Suprapubic skin (tissue), 4 donors: ENCODE data around the gene SORCS1. TPM values are rescaled to one million over a fixed set of nuclear protein-coding genes. Genes with fewer than 3 reads are reported as not detected.

ENCODE experiments used
- DNase-seq, 2 donors: peaks; one replicate each; pipeline ENCODE4 v3.0.0-alpha.2; 2019; ENCODE audit warnings: low spot score in 2 of 2
- H3K27ac ChIP-seq: fragments of 200-600 bp; sonication (generic); one replicate; pipeline ENCODE4 v1.5.1; 2019
- H3K27me3 ChIP-seq: fragments of 200-600 bp; sonication (generic); one replicate; pipeline ENCODE4 v1.5.1; 2019
- H3K36me3 ChIP-seq: fragments of 200-600 bp; sonication (generic); one replicate; pipeline ENCODE4 v1.5.1; 2019
- H3K4me1 ChIP-seq: fragments of 200-600 bp; sonication (generic); one replicate; pipeline ENCODE4 v1.5.1; 2019
- H3K4me3 ChIP-seq: fragments of 200-600 bp; sonication (generic); one replicate; pipeline ENCODE4 v1.5.1; 2019; ENCODE audit warnings: mild to moderate bottlenecking
- H3K9me3 ChIP-seq: fragments of 200-600 bp; sonication (generic); one replicate; pipeline ENCODE4 v1.5.1; 2019
- CTCF ChIP-seq, 2 donors: fragments of 200-600 bp in 1 of 2; fragments of 450-650 bp in 1 of 2; sonication (generic) in 1 of 2; IDR thresholded peaks; one replicate each; pipeline ENCODE4 v1.5.1; 2016 to 2019; ENCODE audit warnings: antibody characterized with exemption in 2 of 2, mild to moderate bottlenecking in 1 of 2, moderate library complexity in 1 of 2
- EP300 ChIP-seq: sonication (generic); formaldehyde crosslinking; IDR thresholded peaks from one replicate; pipeline ENCODE4 v1.6.1; 2017; ENCODE audit warnings: antibody characterized with exemption
- POLR2A ChIP-seq, 2 donors: fragments of 450-650 bp; IDR thresholded peaks; one replicate each; pipeline ENCODE4 v1.6.1; 2017; ENCODE audit warnings: antibody characterized with exemption in 2 of 2, mild to moderate bottlenecking in 2 of 2, moderate library complexity in 2 of 2
- POLR2AphosphoS5 ChIP-seq, 3 donors: sonication (generic); formaldehyde crosslinking; IDR thresholded peaks; one replicate each; pipeline ENCODE4 v1.6.1; 2017; ENCODE audit warnings: antibody characterized with exemption in 3 of 3
- WGBS: methylation state at CpG from one replicate; pipeline ENCODE4 v1.1.5; 2018; 5-methylcytosine and 5-hydroxymethylcytosine counted together
- total RNA-seq, 4 donors: library from RNA; depleted of rRNA; stranded (reverse); fragments of >200 nt; gene quantifications; one replicate each; pipeline ENCODE4 v1.1.0, GENCODE V29; 2016

The SORCS1 gene
- total RNA-seq, 4 donors from 2014 or later: 1.3 to 6.0 (median 3.4) TPM

GRCh38 chr10:106780632-106781031 lies 383.9 kb downstream of the SORCS1 start:
- 49% methylated on average over 3 of the region's 3 CpGs for WGBS
- Histone ChIP-seq H3K27ac (no peak overlapping the region), H3K4me3 (no peak overlapping the region), H3K36me3 (no peaks in the 10 kb centered on the region), H3K27me3 (no peaks in the 10 kb centered on the region), H3K9me3 (no peaks in the 10 kb centered on the region), H3K4me1 (no peaks in the 10 kb centered on the region)
- DNase-seq: no peak
- TF ChIP-seq POLR2A (IDR thresholded peaks at IDR 0.05) (no peak), EP300 (no peak), CTCF (IDR thresholded peaks at IDR 0.05) (no peak), POLR2AphosphoS5 (IDR thresholded peaks at IDR 0.05) (no peak)

GRCh38 chr10:106777841-106778240 lies 386.7 kb downstream of the SORCS1 start:
- Histone ChIP-seq H3K27ac (no peak overlapping the region), H3K4me3 (no peak overlapping the region), H3K36me3 (no peaks in the 10 kb centered on the region), H3K4me1 (no peaks in the 10 kb centered on the region), H3K27me3 (no peaks in the 10 kb centered on the region), H3K9me3 (no peaks in the 10 kb centered on the region)
- 13% methylated on average over 1 of the region's 1 CpG for WGBS
- no peak for TF ChIP-seq POLR2A (IDR thresholded peaks at IDR 0.05)
- no peak for TF ChIP-seq CTCF (IDR thresholded peaks at IDR 0.05)
- DNase-seq: no peak

GRCh38 chr10:106775127-106775526 lies 389.4 kb downstream of the SORCS1 start:
- 39% methylated on average over 4 of the region's 4 CpGs for WGBS
- no peaks in the 10 kb centered on the region for H3K36me3 ChIP-seq
- DNase-seq: no peak
- no peak overlapping the region for H3K27ac ChIP-seq
- TF ChIP-seq EP300 (no peak), CTCF (IDR thresholded peaks at IDR 0.05) (no peak)
- no peaks in the 10 kb centered on the region for H3K27me3 ChIP-seq
- no peaks in the 10 kb centered on the region for H3K9me3 ChIP-seq
- no peak overlapping the region for H3K4me3 ChIP-seq
- H3K4me1 ChIP-seq: no peaks in the 10 kb centered on the region

- Histone ChIP-seq H3K4me3 (no peak overlapping the region), H3K9me3 (no peaks in the 10 kb centered on the region), H3K27ac (no peak overlapping the region), H3K36me3 (no peaks in the 10 kb centered on the region), H3K4me1 (no peaks in the 10 kb centered on the region), H3K27me3 (no peaks in the 10 kb centered on the region)
- 69% methylated on average over 2 of the region's 2 CpGs for WGBS
- DNase-seq: no peak
- TF ChIP-seq EP300 (no peak), CTCF (IDR thresholded peaks at IDR 0.05) (no peak), POLR2A (IDR thresholded peaks at IDR 0.05) (no peak)
These were observed 391.5 kb downstream of the SORCS1 start for GRCh38 chr10:106772957-106773356.

GRCh38 chr10:106771154-106771553 lies 393.4 kb downstream of the SORCS1 start:
- H3K4me3 ChIP-seq: no peak overlapping the region
- DNase-seq: no peak

More at GRCh38 chr10:106771154-106771553, 393.4 kb downstream of the SORCS1 start:
- Histone ChIP-seq H3K27me3 (no peaks in the 10 kb centered on the region), H3K4me1 (no peaks in the 10 kb centered on the region), H3K9me3 (no peaks in the 10 kb centered on the region), H3K27ac (no peak overlapping the region), H3K36me3 (no peaks in the 10 kb centered on the region)
- 51% methylated on average over 2 of the region's 2 CpGs for WGBS
- no peak for TF ChIP-seq POLR2A (IDR thresholded peaks at IDR 0.05)
- TF ChIP-seq CTCF (IDR thresholded peaks at IDR 0.05): no peak
- no peak for TF ChIP-seq POLR2AphosphoS5 (IDR thresholded peaks at IDR 0.05)
- no peak for TF ChIP-seq EP300
